GM19395 (cell line): ENCODE measurements around the gene POP4.

Source experiments
- ATAC-seq: cut with Tn5 transposase; IDR thresholded peaks from one replicate; pipeline ENCODE4 v1.9.1; 2021; ENCODE audit warnings: mild to moderate bottlenecking, moderate library complexity; ENCODE audit not compliant: unreplicated experiment

The POP4 gene

GRCh38 chr19:29629836-29630534 lies 23.9 kb downstream of the POP4 start:
- ATAC-seq = no peak

GRCh38 chr19:29630655-29631054 lies 24.6 kb downstream of the POP4 start:
- ATAC-seq = no peak

GRCh38 chr19:29631450-29631849 lies 25.4 kb downstream of the POP4 start:
- ATAC-seq = no peak

GRCh38 chr19:29634002-29634401 lies 27.9 kb downstream of the POP4 start:
- no peak for ATAC-seq

GRCh38 chr19:29634423-29635130 lies 28.5 kb downstream of the POP4 start:
- no peak for ATAC-seq

- ATAC-seq = no peak
Observed at GRCh38 chr19:29635963-29636362, 29.9 kb downstream of the POP4 start.

GRCh38 chr19:29636553-29637360 lies 30.7 kb downstream of the POP4 start:
- ATAC-seq = no peak

GRCh38 chr19:29639086-29639485 lies 33.0 kb downstream of the POP4 start:
- ATAC-seq = no peak

- no peak for ATAC-seq
Observed at GRCh38 chr19:29640231-29640630, 34.1 kb downstream of the POP4 start.

- no peak for ATAC-seq
Observed at GRCh38 chr19:29641597-29641996, 35.5 kb downstream of the POP4 start.

- ATAC-seq = no peak
Observed at GRCh38 chr19:29643361-29643935, 37.4 kb downstream of the POP4 start.

- no peak for ATAC-seq
Observed at GRCh38 chr19:29644210-29644609, 38.1 kb downstream of the POP4 start.

- no peak for ATAC-seq
Observed at GRCh38 chr19:29645491-29645867, 39.4 kb downstream of the POP4 start.

GRCh38 chr19:29645911-29646310 lies 39.8 kb downstream of the POP4 start:
- no peak for ATAC-seq

GRCh38 chr19:29650772-29651387 lies 44.8 kb downstream of the POP4 start:
- no peak for ATAC-seq

- ATAC-seq = no peak
Observed at GRCh38 chr19:29651622-29652394, 45.7 kb downstream of the POP4 start.

- ATAC-seq = no peak
Observed at GRCh38 chr19:29653398-29653797, 47.3 kb downstream of the POP4 start.

GRCh38 chr19:29655648-29656335 lies 49.7 kb downstream of the POP4 start:
- no peak for ATAC-seq

- no peak for ATAC-seq
Observed at GRCh38 chr19:29658221-29658991, 52.3 kb downstream of the POP4 start.
